ENCODE data around the gene APOBEC2. TPM values are rescaled to one million over a fixed set of nuclear protein-coding genes. Genes with fewer than 3 reads are reported as not detected.

APOBEC2 gene
- total and polyA plus RNA-seq, 2 of the 13 experiments (the other 11 are each of a cell fraction or from before 2014, with no cell fraction given): 0.09 TPM; not detected in 1

GRCh38 chr6:41040101-41040939, 12.7 kb upstream of the APOBEC2 start (continued):
- TF ChIP-seq CHD4 (IDR thresholded peaks at IDR 0.05; ENCODE audit: borderline replicate concordance, low read length) (peak; percentile 74; the same call in 1 of the 2 replicates), GMEB2 (CRISPR knock-in tag; IDR thresholded peaks at IDR 0.05; ENCODE audit: low read depth) (no peak), ATF4 (CRISPR knock-in tag; IDR thresholded peaks at IDR 0.05) (no peak), ZNF33B (CRISPR knock-in tag; IDR thresholded peaks at IDR 0.05) (0 out of 2 replicates have a peak, but pooled peaks have one; percentile 73), HNF1B (CRISPR knock-in tag; IDR thresholded peaks at IDR 0.05) (peak; percentile 87), RARA (CRISPR knock-in tag; IDR thresholded peaks at IDR 0.05) (peak; percentile 73), HMG20B (CRISPR knock-in tag; conservative IDR thresholded peaks at IDR 0.05) (no peak), NFRKB (IDR thresholded peaks at IDR 0.05) (no peak), ATF7 (IDR thresholded peaks at IDR 0.05) (no peak), ATF7 (CRISPR knock-in tag; IDR thresholded peaks at IDR 0.05) (peak; percentile 46; the same call in 1 of the 2 replicates), ZNF766 (CRISPR knock-in tag; IDR thresholded peaks at IDR 0.05; ENCODE audit: borderline replicate concordance) (peak; percentile 95), DR1 (CRISPR knock-in tag; IDR thresholded peaks at IDR 0.05) (peak; percentile 54; the same call in 1 of the 2 replicates), PRDM10 (CRISPR knock-in tag; IDR thresholded peaks at IDR 0.05; ENCODE audit: low read depth) (peak; percentile 94), ZNF275 (CRISPR knock-in tag; IDR thresholded peaks at IDR 0.05; ENCODE audit: borderline replicate concordance) (no peak; the same call in 1 of the 2 replicates), ZSCAN29 (CRISPR knock-in tag; conservative IDR thresholded peaks at IDR 0.05) (peak; percentile 40; the same call in 1 of the 2 replicates), ZBTB25 (CRISPR knock-in tag; IDR thresholded peaks at IDR 0.05) (0 out of 2 replicates have a peak, but pooled peaks have one; percentile 15), ZNF350 (CRISPR knock-in tag; IDR thresholded peaks at IDR 0.05; ENCODE audit: borderline replicate concordance, low read depth) (peak; percentile 59; the same call in 1 of the 2 replicates)
